VCaP (cell line): ENCODE measurements around the gene TRAF2.
"Not testable (repeated sequence)": the region's sequence is repeated elsewhere in the genome, so short reads cannot be mapped to it uniquely, and the experiment has no call there.

Experiments
- H3K27ac ChIP-seq: fragments of 450-650 bp; 2 replicates; pipeline ENCODE4 v1.5.1; 2017
- TF ChIP-seq, protein P1 (sequence below): fragments of 450-650 bp; conservative IDR thresholded peaks from 2 replicates; pipeline ENCODE4 v1.5.1; 2017; ENCODE audit warnings: mild to moderate bottlenecking, moderate library complexity

Gene TRAF2

DNA sequence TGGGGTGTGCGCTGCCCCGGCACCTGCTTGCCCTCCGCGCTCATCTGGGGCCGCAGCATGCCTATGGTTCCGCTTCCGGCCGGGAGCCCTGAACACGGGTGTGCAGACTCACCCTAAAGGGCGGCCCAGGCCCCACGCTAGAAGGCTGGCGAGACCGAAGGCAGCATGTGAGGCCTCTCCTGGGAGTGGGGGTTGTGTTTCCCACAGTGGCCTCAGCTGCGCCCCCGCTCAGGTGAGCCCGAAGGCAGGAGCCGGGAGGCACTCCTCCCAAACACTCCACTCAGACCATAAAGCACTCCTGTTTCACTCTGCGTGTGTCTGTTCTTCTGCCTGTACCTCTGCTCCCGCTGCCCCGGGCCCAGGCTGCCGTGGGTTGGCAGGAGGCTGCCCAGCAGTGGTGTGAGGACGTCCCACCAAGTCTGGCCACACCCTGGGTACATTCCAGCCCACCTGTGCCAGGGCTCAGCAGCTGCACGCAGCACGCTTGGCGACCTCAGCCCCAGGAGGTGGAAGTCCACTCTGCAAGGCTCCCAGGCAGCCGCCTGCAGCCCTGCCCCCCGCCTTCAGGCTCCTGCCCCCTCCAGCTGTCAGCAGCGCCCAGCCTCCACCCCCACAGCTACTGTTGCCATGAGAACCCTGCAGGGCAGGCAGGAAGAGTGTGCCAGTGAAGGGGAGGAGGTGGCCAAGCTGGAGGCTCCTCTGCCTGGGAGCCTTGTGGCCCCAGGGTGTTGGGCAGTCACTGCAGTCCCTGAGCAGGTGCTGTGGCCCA, 45.3 kb upstream of the TRAF2 start:
- TF ChIP-seq, protein P1, sequence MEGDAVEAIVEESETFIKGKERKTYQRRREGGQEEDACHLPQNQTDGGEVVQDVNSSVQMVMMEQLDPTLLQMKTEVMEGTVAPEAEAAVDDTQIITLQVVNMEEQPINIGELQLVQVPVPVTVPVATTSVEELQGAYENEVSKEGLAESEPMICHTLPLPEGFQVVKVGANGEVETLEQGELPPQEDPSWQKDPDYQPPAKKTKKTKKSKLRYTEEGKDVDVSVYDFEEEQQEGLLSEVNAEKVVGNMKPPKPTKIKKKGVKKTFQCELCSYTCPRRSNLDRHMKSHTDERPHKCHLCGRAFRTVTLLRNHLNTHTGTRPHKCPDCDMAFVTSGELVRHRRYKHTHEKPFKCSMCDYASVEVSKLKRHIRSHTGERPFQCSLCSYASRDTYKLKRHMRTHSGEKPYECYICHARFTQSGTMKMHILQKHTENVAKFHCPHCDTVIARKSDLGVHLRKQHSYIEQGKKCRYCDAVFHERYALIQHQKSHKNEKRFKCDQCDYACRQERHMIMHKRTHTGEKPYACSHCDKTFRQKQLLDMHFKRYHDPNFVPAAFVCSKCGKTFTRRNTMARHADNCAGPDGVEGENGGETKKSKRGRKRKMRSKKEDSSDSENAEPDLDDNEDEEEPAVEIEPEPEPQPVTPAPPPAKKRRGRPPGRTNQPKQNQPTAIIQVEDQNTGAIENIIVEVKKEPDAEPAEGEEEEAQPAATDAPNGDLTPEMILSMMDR, result no peak
- peak overlapping the region; percentile 66 for H3K27ac ChIP-seq

DNA sequence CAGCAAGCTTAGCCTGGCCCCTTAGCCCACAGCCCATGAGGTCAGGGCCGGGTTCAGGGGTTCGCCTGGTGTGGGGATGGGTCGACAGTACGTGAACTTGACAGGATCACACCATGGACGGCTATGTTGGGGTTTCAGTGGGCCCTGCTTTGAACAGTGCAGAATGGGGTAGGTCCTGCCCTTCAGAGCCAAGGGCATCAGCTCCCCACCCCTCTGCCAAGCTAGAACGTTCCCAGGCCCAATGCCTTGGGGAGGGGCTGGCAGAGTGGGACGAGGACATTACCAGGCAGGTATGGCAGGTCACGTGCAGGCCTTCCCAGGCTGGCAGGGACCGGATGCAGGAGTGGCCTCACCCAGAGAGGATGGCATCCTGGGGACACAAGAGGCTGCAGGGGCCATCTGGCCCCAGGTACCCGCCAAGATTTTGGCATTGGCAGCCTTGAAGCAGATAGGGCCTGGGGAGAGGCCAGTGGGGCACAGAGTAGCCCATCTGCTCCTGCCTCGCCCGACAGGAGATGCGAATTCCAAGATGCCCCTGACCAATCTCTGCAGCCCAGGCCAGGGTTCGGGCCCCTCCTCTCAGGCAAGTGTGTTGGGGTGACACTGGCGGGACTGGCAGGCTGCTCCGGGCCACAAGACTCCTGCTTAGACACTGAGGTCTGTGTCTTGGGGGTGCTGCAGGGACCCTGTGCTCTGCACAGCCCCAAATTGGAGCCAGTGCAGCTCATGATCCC, 44.5 kb upstream of the TRAF2 start:
- peak overlapping the region; percentile 66; the same call in 1 of the 2 replicates for H3K27ac ChIP-seq

DNA sequence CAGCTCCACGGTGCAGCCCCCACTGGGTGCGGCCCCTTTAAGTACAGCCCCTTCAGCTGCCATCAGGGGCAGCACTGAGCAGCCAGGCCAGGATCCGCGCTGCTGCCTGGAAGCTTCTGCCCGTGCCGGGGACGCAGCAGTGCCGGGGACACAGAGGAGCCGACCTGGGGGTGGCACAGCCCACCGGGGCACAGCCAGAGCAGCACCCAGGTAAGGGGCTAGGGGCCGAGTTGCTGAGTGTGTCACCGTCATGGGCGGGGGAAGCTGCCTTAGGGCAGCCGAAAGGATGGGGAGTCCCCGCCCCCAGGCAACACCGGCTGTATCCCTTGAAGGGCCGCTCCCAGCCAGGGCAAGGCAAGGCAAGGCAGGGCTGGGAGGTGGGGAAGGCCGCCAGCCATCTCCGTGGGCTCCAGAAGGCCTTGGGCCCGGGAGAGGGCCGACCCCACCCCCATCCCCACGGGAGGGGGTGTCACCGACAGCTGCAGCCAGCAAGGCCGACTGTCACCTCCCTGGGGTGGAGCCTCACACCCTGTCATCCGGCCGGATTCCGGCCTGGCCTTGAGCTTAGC, 43.9 kb upstream of the TRAF2 start, which contains the start of gene AJM1:
AJM1 (plus strand) TSS at position 99 of the 569 bp plus-strand sequence. CDS start 1,937 bp downstream, outside the sequence.
- TF ChIP-seq, protein P1, result peak; percentile 70
- peak within 1 kb of the TSS; percentile 66 for H3K27ac ChIP-seq

DNA sequence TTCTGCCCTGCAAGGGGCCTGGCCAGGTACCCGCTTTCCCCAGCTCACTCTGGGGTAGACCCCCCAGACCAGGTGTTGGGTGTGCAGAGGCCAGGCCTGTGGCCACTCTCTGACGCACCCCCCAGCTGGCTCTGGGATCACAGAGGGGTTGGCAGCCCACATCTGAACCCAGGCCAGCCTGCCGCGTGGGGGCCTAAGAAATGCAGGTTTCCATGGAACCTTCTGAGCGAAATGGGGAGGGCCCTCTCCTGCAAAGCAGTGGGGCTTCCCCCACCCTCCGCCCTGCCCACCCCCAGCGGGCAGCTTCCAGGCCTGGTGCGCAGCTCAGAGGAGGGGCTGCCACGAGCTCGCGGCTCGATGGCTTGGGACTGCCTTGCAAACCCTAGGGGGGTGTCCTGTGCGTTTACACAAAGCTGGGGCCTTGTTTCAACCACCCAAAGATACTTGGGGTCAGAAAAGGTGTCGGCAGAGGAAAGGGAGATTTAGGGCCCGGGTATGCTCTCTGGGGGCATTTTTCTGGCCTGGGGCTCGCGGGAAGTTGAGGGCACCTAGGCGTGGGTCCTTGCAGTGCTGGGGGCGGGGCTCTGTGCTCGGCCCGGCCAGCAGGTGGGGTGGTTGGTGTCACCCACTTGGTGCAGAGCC, 43.0 kb upstream of the TRAF2 start:
- not testable (repeated sequence) for H3K27ac ChIP-seq

DNA sequence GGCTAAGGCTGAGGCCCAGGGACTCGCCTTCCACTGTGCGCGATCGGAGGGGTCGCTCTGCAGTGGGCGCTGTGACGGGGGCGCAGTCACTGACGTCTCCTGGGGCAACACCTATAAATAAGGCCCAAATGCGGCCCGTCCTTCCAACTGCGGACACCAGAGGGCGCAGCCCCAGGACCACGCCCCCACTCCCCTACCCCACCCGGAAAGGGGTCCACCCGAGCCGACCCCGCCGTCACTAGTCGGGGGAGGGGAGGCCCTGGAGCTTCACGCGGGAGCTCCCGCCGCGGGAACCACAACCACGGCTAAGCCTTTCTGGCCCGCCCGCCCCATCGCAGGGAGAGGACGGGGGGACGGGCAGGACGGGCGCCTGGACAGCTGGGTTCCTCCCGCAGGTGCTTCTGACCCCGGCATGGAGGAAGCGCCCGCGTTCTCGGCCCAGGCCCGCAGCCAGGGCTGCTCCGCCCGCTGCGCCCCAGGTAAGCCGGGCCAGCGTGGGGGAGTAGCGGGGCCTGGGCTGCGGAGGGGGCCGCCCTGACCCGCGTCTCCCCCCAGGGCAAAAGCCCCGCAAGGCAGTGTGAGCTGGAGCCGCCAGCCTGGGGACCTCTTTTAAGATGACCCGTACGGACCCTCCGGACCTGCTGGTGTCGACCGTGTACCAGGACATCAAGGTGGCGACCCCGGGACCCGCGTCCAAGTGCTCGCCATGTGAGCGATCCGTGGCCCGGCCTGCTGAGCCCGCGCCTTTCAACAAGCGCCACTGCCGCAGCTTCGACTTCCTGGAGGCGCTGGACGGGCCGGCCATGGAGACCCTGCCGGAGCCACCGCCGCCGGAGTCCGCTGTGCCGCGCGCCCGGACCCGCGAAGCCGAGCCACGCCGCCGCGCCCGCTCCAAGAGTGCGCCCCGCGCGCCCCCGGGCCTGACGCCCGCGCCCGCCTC, 42.2 kb upstream of the TRAF2 start:
- not testable (repeated sequence) for H3K27ac ChIP-seq
- TF ChIP-seq, protein P1, result peak; percentile 35

DNA sequence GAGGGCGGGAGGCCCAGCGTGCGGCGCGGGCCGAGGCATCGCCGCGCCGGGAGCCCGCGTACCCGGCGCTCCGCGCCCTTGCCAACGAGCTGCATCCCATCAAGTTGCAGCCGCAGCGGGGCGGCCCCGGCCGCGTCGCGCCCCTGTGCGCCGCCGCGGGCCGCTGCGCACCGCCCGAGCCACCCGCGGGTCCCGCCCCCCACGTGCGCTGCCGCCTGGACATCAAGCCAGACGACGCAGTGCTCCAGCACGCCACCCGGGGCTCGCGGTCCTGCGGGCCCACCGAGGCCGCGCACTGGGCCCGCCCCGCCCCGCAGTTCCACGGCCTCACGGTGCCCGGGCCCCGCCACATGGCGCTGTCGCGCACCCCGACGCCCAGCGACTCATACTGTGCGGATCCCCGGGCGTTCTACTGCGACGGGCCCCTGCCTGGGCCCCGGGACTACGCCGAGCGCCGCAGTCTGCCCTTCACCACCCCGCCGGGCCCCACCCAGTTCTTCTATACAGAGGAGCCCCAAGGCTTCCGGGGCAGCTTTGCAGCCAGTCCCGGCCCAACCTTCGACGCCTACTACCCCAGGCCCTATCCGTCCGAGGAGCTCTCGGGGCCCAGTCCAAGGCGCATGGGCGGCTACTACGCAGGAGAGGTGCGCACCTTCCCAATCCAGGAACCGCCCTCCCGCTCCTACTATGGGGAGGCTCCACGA, 41.4 kb upstream of the TRAF2 start:
- TF ChIP-seq, protein P1, result no peak
- no peak overlapping the region for H3K27ac ChIP-seq

DNA sequence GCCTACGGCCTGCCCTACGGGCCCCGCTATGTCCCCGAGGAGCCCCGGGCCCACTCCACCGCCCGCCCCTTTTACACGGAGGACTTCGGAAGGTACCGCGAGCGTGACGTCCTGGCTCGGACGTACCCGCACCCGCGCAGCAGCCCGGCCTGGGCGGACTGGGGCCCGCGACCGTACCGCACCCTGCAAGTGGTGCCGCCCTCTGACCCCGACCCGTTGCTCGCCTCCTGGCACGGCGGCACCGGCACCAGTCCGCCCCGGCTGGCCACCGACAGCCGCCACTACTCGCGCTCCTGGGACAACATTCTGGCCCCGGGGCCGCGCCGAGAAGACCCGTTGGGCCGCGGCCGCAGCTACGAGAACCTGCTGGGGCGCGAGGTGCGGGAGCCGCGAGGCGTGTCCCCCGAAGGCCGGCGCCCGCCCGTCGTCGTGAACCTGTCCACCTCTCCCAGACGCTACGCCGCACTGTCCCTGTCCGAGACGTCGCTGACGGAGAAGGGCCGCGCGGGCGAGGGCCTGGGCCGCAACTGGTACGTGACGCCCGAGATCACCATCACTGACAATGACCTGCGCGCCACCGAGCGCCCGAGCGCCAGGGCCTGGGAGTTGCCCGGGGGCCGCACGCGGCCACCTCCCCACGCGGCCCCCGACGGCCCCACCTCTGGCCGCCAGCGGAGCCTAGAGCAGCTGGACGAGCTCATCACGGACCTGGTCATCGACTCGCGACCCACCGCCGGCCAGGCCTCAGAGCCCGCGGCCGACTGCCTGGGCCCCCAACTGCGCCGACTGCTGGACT, 40.7 kb upstream of the TRAF2 start:
- TF ChIP-seq, protein P1, result no peak
- H3K27ac ChIP-seq, result no peak overlapping the region
